Cardiac fibroblast (primary cell): ENCODE data around the gene PCLO.

Experiments
- DNase-seq, 2 donors: peaks; one replicate each; pipeline versions ENCODE4 v3.0.0 to v3.0.0-alpha.2; 2010; ENCODE audit warnings: low read depth in 2 of 2
- H3K4me3 ChIP-seq, 2 donors: replicated peaks in 1 of 2; 1 replicate in 1 of 2; 2 replicates in 1 of 2; pipeline ENCODE4 v1.5.1; 2011; ENCODE audit warnings: low read depth in 2 of 2, low read length in 2 of 2, mild to moderate bottlenecking in 2 of 2, moderate library complexity in 1 of 2
- CTCF ChIP-seq: IDR thresholded peaks from one replicate; pipeline ENCODE4 v1.5.1; 2011; ENCODE audit warnings: low read depth, mild to moderate bottlenecking, low read length, inconsistent platforms

PCLO gene

DNA sequence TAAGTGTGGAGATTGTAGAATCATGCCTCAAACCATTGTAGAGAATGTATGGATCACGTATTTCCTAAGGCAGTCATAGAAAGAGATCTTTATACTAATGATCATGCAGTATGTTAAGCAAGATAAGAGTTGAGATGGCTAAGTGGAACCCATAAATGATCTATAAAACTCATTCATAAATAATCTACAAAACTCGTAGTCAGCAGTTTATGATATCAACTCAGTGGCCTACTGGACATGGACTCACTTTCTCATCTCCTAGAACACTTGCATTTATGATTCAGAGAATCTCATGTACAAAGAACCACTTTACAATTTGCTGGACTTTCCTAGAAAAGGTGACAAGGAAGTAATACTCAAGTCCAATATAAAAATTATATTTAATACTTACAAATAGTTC, 339.6 kb downstream of the PCLO start:
- no peak overlapping the region for H3K4me3 ChIP-seq
- TF ChIP-seq CTCF = no peak
- no peak for DNase-seq

DNA sequence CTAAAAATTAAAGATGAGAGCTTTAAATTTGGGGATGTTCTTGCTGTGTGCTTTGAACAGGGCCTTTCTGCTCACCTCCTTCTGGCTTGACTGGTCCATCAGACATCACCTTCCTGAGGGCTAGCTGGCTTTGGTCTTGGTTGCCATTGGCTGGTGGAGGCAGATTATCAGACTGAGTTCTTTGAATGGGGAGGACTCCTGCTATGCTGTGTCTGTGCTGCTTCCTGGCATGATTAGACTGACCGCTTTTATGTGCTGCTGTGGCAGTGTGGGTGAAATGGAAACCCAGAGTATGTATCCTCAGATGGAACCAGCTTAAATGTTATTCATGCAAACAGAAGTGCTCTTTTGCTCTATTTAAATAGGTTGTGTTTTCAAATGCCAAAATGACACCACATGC, 341.6 kb downstream of the PCLO start:
- H3K4me3 ChIP-seq = no peak overlapping the region
- no peak for TF ChIP-seq CTCF
- DNase-seq = no peak

DNA sequence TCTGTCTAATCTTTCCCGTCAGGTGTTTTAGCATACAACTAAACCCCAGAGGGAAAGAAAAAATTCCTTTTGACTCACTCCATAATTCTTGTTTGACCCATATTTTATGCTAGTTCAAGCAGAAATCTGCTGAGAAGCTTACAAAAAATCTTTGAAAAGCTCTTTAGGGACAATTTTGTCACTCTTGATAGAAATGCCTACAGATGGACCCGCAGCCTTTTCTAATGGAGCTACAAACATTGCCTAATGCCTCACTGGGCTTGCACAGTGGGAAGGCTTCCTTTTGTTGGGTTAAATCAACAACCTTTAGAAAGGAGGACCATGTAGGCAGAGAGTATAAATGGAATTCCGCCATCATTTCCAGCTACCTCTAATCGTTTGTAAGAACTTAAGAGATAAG, 344.5 kb downstream of the PCLO start:
- DNase-seq = no peak
- no peak overlapping the region for H3K4me3 ChIP-seq
- no peak for TF ChIP-seq CTCF

- DNase-seq = no peak
- TF ChIP-seq CTCF = no peak
- H3K4me3 ChIP-seq = no peak overlapping the region
These were observed 346.4 kb downstream of the PCLO start for GRCh38 chr7:82816272-82816671.

DNA sequence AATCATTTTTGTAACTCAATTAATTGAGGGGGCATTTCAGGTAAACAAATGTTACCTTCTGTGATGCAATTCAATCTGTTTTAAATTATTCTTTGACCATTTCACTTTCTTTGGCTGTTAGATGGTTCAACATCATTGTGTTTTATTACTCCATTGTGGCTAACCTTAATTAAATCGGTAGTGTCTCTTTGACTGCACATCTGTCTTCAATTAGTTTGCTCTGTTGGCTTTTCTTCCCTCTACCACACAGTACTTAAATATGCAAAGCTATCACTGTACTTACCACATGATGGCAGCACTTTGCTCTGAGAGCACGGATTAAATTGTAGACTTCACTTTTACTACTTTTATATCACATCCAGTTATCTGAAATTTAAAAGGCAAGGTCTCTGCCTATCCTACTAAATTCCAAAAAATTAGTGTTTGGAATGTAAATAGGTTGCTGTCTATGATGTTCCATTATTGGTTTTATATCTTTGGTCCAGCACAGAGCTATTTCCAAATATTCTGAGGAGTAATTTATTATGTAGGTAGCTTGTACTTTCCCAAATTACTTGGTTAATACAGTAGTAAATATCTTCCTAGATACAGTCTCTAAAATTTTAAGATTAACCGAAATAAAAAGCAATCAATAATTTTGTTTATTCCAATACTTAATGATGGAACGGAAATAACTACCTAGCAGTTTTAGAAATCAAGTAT, 352.0 kb downstream of the PCLO start:
- peak; percentile 67 for TF ChIP-seq CTCF
- H3K4me3 ChIP-seq = no peak overlapping the region
- DNase-seq = peak; percentile 77 to 80

DNA sequence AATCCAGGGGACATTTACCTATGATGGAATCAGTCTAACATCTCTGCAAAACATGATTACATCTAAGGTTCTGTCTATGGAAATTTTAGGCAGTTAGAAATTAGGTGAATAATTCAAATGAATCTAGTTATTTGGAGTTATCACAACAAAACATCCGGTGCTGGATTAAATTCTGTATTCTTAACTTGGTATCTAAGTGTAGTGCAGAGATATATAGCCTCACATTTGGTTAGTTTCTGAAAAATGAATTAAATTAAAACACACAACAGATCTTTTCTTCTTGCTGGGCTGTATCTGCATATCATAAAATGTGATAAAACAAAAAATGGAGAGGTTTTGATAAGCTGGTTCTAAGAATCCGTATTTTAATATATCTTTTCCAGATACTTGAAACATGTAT, 354.1 kb downstream of the PCLO start:
- no peak for TF ChIP-seq CTCF
- H3K4me3 ChIP-seq = no peak overlapping the region
- DNase-seq = no peak

DNA sequence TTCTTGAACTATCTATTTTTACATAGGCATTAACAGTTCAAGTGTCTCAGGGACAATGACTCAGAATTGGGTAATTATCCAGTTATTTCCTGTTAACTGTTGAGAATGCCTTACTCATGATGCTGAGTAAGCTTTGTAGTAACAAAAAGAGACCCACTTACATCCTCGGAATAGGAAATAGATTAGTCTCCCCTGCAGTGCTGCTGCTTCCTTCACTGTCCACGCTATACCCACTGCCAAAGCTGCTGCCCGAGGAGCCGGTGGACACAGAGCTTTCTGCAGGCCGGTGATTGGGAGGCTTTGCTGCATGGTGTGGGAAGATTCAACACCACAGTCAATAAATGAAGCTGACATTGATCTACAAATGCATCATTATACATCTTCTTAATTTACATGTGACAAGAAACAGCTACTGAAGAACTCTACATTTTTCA, 357.1 kb downstream of the PCLO start:
- TF ChIP-seq CTCF = no peak
- peak; percentile 85 to 93 for DNase-seq
- H3K4me3 ChIP-seq = peak overlapping the region in 1 of 2 donors; percentile 36
